ENCODE results near the gene GPATCH1. TPM values are rescaled to one million over a fixed set of nuclear protein-coding genes. Genes with fewer than 3 reads are reported as not detected.
"Not testable (repeated sequence)": the region's sequence is repeated elsewhere in the genome, so short reads cannot be mapped to it uniquely, and the experiment has no call there.

The GPATCH1 gene
- total and polyA plus RNA-seq, 2 experiments from 2014 or later, result 5.7 to 6.4 TPM

GRCh38 chr19:33039815-33040214, 41.2 kb upstream of the GPATCH1 start:
- no peak for TF ChIP-seq CTCF (IDR thresholded peaks at IDR 0.05; ENCODE audit: low read depth, low read length)
- H3K4me3 ChIP-seq, result no peak overlapping the region
- no peaks in the 10 kb centered on the region for H3K36me3 ChIP-seq
- peaks cover 4% of the 10 kb centered on the region for H3K4me1 ChIP-seq (ENCODE audit: low read depth)
- no peak for DNase-seq (ENCODE audit: low read depth in 1 of 2, low spot score in 1 of 2)
- no peaks in the 10 kb centered on the region for H3K9me3 ChIP-seq (ENCODE audit: low read depth)
- H3K27me3 ChIP-seq, result no peaks in the 10 kb centered on the region
- H3K27ac ChIP-seq, result no peak overlapping the region

- no peaks in the 10 kb centered on the region for H3K9me3 ChIP-seq (ENCODE audit: low read depth)
- TF ChIP-seq CTCF (IDR thresholded peaks at IDR 0.05; ENCODE audit: low read depth, low read length), result no peak
- no peak overlapping the region for H3K4me3 ChIP-seq
- peak in 1 of 2 donors; percentile 57 for DNase-seq (ENCODE audit: low read depth in 1 of 2, low spot score in 1 of 2)
- no peaks in the 10 kb centered on the region for H3K27me3 ChIP-seq
- H3K36me3 ChIP-seq, result no peaks in the 10 kb centered on the region
- peak overlapping the region; percentile 65 for H3K27ac ChIP-seq
- H3K4me1 ChIP-seq (ENCODE audit: low read depth), result peaks cover 4% of the 10 kb centered on the region
Measured at GRCh38 chr19:33040994-33041827, 39.8 kb upstream of the GPATCH1 start.

- not testable (repeated sequence) for DNase-seq (ENCODE audit: low read depth in 1 of 2, low spot score in 1 of 2); H3K4me3 ChIP-seq; H3K27me3 ChIP-seq; H3K9me3 ChIP-seq (ENCODE audit: low read depth); H3K4me1 ChIP-seq (ENCODE audit: low read depth); H3K36me3 ChIP-seq
- peak overlapping the region; percentile 65 for H3K27ac ChIP-seq
Measured at GRCh38 chr19:33041828-33042160, 39.2 kb upstream of the GPATCH1 start.

- Histone ChIP-seq H3K27me3 (no peaks in the 10 kb centered on the region), H3K9me3 (ENCODE audit: low read depth) (no peaks in the 10 kb centered on the region), H3K27ac (no peak overlapping the region), H3K36me3 (no peaks in the 10 kb centered on the region), H3K4me1 (ENCODE audit: low read depth) (peaks cover 4% of the 10 kb centered on the region), H3K4me3 (no peak overlapping the region)
- DNase-seq (ENCODE audit: low read depth in 1 of 2, low spot score in 1 of 2), result peak; percentile 9 to 38
- no peak for TF ChIP-seq CTCF (IDR thresholded peaks at IDR 0.05; ENCODE audit: low read depth, low read length)
Measured at GRCh38 chr19:33047422-33047821, 33.6 kb upstream of the GPATCH1 start.

- H3K36me3 ChIP-seq, result no peaks in the 10 kb centered on the region
- peak; percentile 51 to 84 for DNase-seq (ENCODE audit: low read depth in 1 of 2, low spot score in 1 of 2)
- peak overlapping the region; percentile 67 for H3K27ac ChIP-seq
- peaks cover 4% of the 10 kb centered on the region for H3K4me1 ChIP-seq (ENCODE audit: low read depth)
- H3K27me3 ChIP-seq, result no peaks in the 10 kb centered on the region
- no peak for TF ChIP-seq CTCF (IDR thresholded peaks at IDR 0.05; ENCODE audit: low read depth, low read length)
- H3K4me3 ChIP-seq, result no peak overlapping the region
- no peaks in the 10 kb centered on the region for H3K9me3 ChIP-seq (ENCODE audit: low read depth)
Measured at GRCh38 chr19:33048806-33049676, 31.9 kb upstream of the GPATCH1 start.

GRCh38 chr19:33050110-33050509, 30.9 kb upstream of the GPATCH1 start:
- no peaks in the 10 kb centered on the region for H3K27me3 ChIP-seq
- DNase-seq (ENCODE audit: low read depth in 1 of 2, low spot score in 1 of 2), result no peak
- no peaks in the 10 kb centered on the region for H3K36me3 ChIP-seq
- no peak overlapping the region for H3K4me3 ChIP-seq
- H3K27ac ChIP-seq, result no peak overlapping the region
- no peaks in the 10 kb centered on the region for H3K9me3 ChIP-seq (ENCODE audit: low read depth)
- peaks cover 4% of the 10 kb centered on the region for H3K4me1 ChIP-seq (ENCODE audit: low read depth)
- TF ChIP-seq CTCF (IDR thresholded peaks at IDR 0.05; ENCODE audit: low read depth, low read length), result no peak

Data from cardiac muscle cell (in vitro differentiated cells and primary cell).